HUES64 (cell line): ENCODE measurements around the gene MRPL17. TPM values are rescaled to one million over a fixed set of nuclear protein-coding genes. Genes with fewer than 3 reads are reported as not detected.
"Not testable (repeated sequence)": the region's sequence is repeated elsewhere in the genome, so short reads cannot be mapped to it uniquely, and the experiment has no call there.

Experiments used
- H3K27ac ChIP-seq: 2 replicates; pipeline ENCODE4 v1.7.0; 2013; ENCODE audit warnings: low read depth, low read length, inconsistent platforms
- H3K27me3 ChIP-seq: 2 replicates; pipeline ENCODE4 v1.6.1; 2013; ENCODE audit warnings: mild to moderate bottlenecking, low read length; ENCODE audit not compliant: insufficient read depth
- H3K36me3 ChIP-seq: 2 replicates; pipeline ENCODE4 v1.6.1; 2013; ENCODE audit warnings: mild to moderate bottlenecking, low read length; ENCODE audit not compliant: insufficient read depth
- H3K4me1 ChIP-seq: 2 replicates; pipeline ENCODE4 v1.6.1; 2013; ENCODE audit warnings: mild to moderate bottlenecking, low read length, moderate library complexity; ENCODE audit not compliant: insufficient read depth
- H3K4me3 ChIP-seq: 2 replicates; pipeline ENCODE4 v1.5.1; 2013; ENCODE audit warnings: mild to moderate bottlenecking, low read length, moderate library complexity
- H3K9ac ChIP-seq: 2 replicates; pipeline ENCODE4 v1.6.1; 2013; ENCODE audit warnings: mild to moderate bottlenecking, low read depth, low read length
- H3K9me3 ChIP-seq: 2 replicates; pipeline ENCODE4 v1.6.1; 2013; ENCODE audit warnings: low read depth, low read length; ENCODE audit not compliant: insufficient read depth
- WGBS: fragments of 150-250, 120-280 bp; methylation state at CpG from one replicate; pipeline ENCODE4 v1.1.7; 2013; ENCODE audit warnings: missing lambda C conversion rate; 5-methylcytosine and 5-hydroxymethylcytosine counted together
- polyA plus RNA-seq, 2 experiments: library from polyadenylated mRNA; stranded (reverse); fragments of 50-300 nt; gene quantifications; one replicate each; pipeline ENCODE4 v1.2.3, GENCODE V29; 2013

MRPL17 gene
- 49.9 TPM for polyA plus RNA-seq (2013, experiment 1 of 2)
- 48.4 TPM for polyA plus RNA-seq (2013, experiment 2 of 2)

DNA sequence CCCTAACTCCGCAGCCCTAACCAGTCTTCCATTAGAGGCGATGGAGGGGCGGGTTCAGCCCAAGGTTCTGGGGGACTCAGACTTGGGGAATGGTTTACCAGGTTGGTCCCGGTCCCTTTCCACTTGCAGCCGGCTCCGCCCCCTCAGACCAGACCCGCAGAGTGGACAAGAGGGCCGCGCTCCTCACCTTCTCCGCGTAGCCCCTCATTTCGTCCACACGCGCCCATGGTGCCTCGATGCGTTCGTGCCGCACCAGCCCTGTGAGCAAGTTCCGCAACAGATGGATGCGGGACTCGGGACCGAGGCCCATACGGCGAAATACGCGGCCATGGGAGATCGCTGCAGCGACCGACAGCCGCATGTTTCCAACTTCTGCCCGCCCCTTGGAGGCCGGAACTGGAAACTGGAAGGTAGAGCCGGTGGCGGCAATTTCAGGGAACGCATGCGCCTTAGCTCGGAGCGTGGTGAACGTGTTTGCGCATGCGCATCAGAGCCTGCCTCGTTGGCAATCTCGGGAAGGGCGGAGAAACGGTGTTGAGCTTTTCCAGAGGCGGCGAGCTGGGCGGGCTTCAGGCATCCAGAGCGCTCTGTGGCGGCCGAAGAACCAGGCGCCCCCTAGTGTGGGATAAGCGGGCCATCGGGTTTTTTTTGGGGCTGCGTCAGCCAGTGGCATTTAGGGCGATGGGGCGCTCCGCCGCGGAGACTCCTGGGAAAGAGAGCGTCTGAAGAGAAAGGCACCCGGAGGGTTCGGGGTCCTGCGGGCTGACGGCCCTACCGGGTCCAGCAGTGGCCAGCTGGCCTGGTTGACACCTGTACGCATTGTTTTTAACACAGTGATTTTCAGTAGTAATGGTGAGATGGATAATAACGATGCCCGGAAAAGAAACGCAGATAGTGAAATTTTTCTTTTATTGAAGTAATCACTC lies at the start of gene MRPL17:
Gene MRPL17, minus strand, starts transcription at position 405 of the 926 bp plus-strand sequence. Its CDS starts 44 bp downstream, at position 361.
- Histone ChIP-seq H3K4me1 (peaks cover 11% of the 10 kb centered on the region), H3K9ac (peak within 1 kb of the TSS; percentile 95), H3K27me3 (no peaks in the 10 kb centered on the region), H3K9me3 (0 out of 2 replicates have a peak, but pooled peaks cover 2% of the 10 kb centered on the region), H3K36me3 (peaks cover 21% of the 10 kb centered on the region), H3K4me3 (peak within 1 kb of the TSS; percentile 83), H3K27ac (peak within 1 kb of the TSS; percentile 93)
- WGBS = under 1% methylated on average over 68 of the region's 70 CpGs

DNA sequence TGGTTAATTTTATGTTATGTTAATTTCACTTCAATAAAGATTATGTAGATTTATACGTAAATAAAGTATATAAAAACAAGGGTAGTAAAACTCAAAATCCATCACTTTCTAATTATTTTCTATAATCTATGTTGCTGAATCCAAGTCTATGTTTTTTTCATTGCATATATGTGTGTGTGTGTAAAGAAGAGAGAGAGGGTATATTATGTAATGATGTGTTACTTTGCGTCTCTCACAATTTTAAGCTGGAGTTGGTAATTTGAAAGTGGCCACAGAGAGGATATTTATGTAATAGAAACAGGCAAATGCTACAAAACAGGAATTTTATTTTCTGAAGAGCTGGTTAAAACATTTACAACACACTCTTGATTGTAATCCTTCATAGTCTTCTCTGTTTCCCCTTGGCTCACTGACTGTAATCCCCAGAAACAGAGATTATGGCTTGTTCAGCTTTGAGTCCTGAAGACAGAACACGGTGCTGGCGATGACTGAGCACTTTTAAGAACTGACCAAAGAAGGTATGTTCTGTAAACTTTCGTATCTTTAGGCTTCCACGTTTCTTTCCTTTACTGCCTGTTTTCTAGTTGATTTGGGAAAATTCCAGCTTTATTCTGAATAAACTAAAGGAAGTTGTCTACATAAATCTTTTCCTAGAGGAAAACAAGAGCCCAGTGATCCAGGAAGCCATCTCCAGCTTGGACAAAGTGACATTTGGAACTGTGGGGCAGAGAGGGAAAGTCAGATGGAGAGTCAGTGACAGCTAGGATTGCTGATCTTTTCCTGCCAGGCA lies 45.0 kb upstream of the MRPL17 start:
- H3K4me3 ChIP-seq = no peak overlapping the region
- no peaks in the 10 kb centered on the region for H3K4me1 ChIP-seq
- H3K9me3 ChIP-seq = no peaks in the 10 kb centered on the region
- no peak overlapping the region; the same call in 1 of the 2 replicates for H3K9ac ChIP-seq
- H3K36me3 ChIP-seq = no peaks in the 10 kb centered on the region
- 93% methylated on average over 5 of the region's 6 CpGs for WGBS
- no peaks in the 10 kb centered on the region for H3K27me3 ChIP-seq
- H3K27ac ChIP-seq = no peak overlapping the region

DNA sequence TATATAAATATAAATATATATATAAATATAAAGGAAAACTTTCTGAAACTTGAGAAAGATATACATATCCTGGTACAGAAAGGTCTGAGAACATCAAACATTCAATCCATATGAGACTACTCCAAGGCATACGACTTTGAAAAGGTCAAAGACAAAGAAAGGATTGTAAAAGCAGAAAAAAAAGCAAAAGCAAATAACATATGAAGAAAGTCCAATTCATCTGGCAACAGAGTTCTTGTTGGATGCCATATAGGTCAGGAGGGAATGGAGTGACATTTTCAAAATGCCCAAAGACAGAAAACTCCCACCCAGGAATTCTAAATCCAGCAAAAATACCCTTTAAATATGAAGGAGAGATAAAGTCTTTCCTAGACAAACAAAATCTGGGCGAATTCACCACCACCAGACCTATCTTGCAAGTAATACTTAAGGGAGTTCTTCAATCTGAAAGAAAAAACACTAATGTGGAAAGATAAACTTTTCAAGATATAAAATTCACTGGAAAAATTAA lies 42.3 kb upstream of the MRPL17 start:
- H3K9ac ChIP-seq = no peak overlapping the region
- no peaks in the 10 kb centered on the region; the same call in 1 of the 2 replicates for H3K9me3 ChIP-seq
- no peaks in the 10 kb centered on the region for H3K4me1 ChIP-seq
- WGBS = no CpG with 5 or more reads among the region's 2 CpGs
- no peak overlapping the region for H3K4me3 ChIP-seq
- H3K27me3 ChIP-seq = no peaks in the 10 kb centered on the region
- no peak overlapping the region for H3K27ac ChIP-seq
- H3K36me3 ChIP-seq = no peaks in the 10 kb centered on the region

DNA sequence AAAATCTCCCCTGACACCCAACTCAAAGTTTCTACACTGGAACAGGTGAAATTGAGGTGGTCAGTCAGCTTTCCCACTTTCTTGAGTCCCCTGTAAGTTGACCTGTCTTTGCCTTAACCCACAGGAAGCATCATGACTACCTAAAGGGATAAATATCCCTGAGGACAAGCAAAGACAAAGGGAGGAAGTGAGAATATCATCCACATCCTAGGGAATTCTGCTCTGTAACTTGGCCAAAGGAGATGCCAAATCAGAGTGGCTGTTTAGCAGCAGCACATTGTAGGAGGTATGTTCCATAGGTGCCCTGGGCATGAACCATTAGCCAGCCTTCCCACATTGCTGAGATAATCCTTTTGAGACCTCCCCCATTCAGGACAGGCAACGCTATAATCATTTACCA lies 40.9 kb upstream of the MRPL17 start:
- Histone ChIP-seq H3K9ac (no peak overlapping the region), H3K4me3 (no peak overlapping the region), H3K9me3 (no peaks in the 10 kb centered on the region; the same call in 1 of the 2 replicates), H3K36me3 (no peaks in the 10 kb centered on the region), H3K27ac (no peak overlapping the region), H3K4me1 (no peaks in the 10 kb centered on the region), H3K27me3 (no peaks in the 10 kb centered on the region)
- WGBS = 100% methylated on average over 1 of the region's 1 CpG

DNA sequence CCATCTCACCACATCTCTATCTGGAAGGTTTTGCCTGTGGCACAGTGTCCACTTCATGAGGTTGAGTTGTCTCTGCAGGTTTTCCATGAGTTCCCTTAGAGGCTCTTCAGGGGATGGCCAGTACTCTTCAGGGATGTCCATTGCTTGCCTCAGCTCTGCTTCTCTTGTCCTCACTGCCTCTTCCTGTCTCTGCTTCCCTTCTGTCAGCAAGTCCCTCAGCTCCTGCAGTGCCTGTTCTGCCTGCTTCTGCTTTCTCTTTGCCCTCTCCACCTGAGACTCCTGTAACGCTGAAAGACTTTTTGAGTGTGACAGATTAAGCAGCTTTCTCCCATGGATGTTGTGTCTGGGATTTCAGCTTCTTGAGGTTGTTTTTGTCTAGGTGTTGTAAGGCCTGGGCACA lies 38.2 kb upstream of the MRPL17 start:
- H3K9me3 ChIP-seq = no peaks in the 10 kb centered on the region; the same call in 1 of the 2 replicates
- no peaks in the 10 kb centered on the region for H3K36me3 ChIP-seq
- H3K27me3 ChIP-seq = no peaks in the 10 kb centered on the region
- H3K27ac ChIP-seq = no peak overlapping the region
- H3K9ac ChIP-seq = no peak overlapping the region
- 89% methylated on average over 1 of the region's 1 CpG for WGBS
- no peaks in the 10 kb centered on the region for H3K4me1 ChIP-seq
- no peak overlapping the region for H3K4me3 ChIP-seq

DNA sequence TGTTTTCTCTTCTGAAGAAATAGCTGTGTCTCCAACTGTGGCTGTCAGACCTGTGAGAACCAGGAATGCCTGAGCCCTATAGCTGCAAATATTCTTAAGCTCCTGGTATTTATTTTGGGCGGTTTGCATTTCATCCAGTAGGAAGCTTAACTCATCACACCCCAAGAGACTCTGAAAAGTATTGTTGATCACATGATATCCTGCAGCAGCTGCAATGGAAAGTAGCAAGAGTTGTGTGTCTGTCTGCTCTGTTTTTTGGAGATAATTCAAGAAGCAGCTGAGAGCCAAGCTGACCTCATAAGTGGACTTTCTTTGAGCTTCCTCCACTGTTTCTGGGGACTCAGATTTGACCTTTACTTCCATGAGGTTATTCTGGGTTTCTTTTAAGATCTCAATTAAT lies 36.4 kb upstream of the MRPL17 start:
- Histone ChIP-seq H3K9ac (no peak overlapping the region), H3K36me3 (no peaks in the 10 kb centered on the region), H3K4me1 (no peaks in the 10 kb centered on the region), H3K9me3 (no peaks in the 10 kb centered on the region; the same call in 1 of the 2 replicates), H3K27me3 (no peaks in the 10 kb centered on the region), H3K27ac (no peak overlapping the region), H3K4me3 (no peak overlapping the region)
- WGBS = 82% methylated on average over 1 of the region's 1 CpG

DNA sequence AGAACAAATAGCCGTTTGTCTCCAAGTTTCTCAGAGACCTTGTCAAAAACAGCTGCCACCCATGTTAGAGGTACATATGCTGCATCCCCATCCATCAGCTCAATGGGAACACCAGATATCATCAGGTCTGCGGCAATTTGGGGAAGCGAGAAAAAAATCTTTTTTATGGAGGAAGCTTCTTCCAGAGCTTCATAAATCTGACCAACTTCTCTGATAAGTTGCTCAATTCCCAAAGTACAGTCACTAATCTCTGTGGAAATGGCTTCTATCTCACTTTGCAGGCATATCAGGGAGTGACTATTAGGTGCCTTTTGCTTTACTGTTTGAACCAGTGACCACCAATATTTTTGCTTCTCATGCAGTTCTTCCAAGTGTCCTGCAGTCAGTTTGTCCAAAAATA lies 34.3 kb upstream of the MRPL17 start:
- Histone ChIP-seq H3K27me3 (no peaks in the 10 kb centered on the region), H3K9ac (no peak overlapping the region), H3K36me3 (no peaks in the 10 kb centered on the region), H3K4me1 (no peaks in the 10 kb centered on the region), H3K9me3 (peaks cover 5% of the 10 kb centered on the region; the same call in 1 of the 2 replicates), H3K4me3 (no peak overlapping the region), H3K27ac (no peak overlapping the region)
- WGBS = 98% methylated on average over 3 of the region's 3 CpGs

DNA sequence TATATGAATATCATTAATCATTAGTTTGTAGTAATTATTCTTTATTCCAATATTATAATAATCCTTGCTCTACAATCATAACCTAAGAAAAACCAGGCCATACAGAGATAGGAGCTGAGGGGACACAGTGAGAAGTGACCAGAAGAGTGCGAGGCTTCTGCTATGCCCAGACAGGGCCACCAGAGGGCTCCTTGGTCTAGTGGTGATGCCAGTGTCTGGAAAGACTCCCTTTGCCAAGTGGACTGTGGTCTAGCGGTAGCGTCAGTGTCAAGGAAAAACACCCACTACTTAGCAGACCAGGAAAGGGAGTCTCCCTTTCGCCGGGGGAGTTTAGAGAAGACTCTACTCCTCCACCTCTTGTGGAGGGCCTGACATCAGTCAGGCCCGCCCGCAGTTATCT lies 28.4 kb upstream of the MRPL17 start:
- H3K27me3 ChIP-seq, H3K4me1 ChIP-seq, H3K9ac ChIP-seq, H3K27ac ChIP-seq, H3K9me3 ChIP-seq, H3K36me3 ChIP-seq, H3K4me3 ChIP-seq: not testable (repeated sequence)
- WGBS = 94% methylated on average over 7 of the region's 7 CpGs

DNA sequence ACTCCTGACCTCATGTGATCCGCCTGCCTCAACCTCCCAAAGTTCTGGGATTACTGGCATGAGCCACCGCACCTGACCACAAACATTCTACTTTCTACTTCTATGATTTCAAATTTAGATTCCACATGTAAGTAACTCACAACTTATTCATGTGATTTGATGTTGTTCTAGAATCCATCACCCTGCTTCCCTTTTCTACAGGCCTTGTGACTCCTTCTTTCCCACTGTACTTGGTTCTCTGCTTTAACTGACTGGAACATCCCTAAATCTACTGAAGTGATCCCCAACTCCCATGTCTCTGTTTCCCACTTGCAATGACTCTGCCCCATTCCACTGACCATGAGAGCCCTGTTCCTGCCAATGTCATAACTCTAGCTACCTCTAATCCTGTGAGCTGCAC lies 25.7 kb upstream of the MRPL17 start:
- Histone ChIP-seq H3K9ac (no peak overlapping the region), H3K9me3 (peaks cover 8% of the 10 kb centered on the region; the same call in 1 of the 2 replicates), H3K4me1 (no peaks in the 10 kb centered on the region), H3K4me3 (no peak overlapping the region), H3K27me3 (no peaks in the 10 kb centered on the region), H3K36me3 (no peaks in the 10 kb centered on the region), H3K27ac (no peak overlapping the region)
- WGBS = 89% methylated on average over 2 of the region's 2 CpGs

DNA sequence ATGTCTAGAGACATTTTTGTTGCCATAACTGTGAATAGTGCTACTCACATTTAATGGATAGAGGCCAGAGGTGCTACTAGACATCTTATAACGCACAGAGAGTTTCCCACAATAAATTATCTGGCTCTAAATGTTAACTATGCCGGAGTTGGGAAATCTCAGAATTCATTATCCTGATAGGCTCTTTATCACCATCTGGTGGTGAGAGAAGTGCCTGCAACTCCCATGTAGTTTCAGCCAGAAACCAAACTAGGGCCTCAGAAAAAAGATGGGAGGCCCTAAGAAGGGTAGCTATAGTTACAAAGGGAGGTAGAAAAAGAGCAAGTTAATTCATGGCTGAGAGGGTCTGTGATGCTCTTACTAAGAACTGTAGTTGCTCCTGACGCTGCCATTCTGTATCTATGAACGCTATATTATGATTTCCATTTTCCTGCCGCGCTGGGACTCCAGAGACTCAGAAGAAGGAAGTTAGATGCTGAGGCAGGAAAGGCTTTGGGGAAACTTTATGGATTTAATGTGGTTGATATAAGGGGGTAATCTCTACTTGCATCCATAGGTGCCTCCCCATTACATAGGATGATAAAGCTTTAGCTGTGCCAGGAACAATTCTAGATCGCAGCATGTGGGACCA lies 22.9 kb upstream of the MRPL17 start:
- H3K27me3 ChIP-seq = no peaks in the 10 kb centered on the region
- H3K4me1 ChIP-seq = peaks cover 9% of the 10 kb centered on the region; the same call in 1 of the 2 replicates
- H3K27ac ChIP-seq = no peak overlapping the region
- no peaks in the 10 kb centered on the region for H3K9me3 ChIP-seq
- no peak overlapping the region for H3K4me3 ChIP-seq
- 46% methylated on average over 7 of the region's 7 CpGs for WGBS
- H3K9ac ChIP-seq = no peak overlapping the region
- no peaks in the 10 kb centered on the region for H3K36me3 ChIP-seq
